ENCODE results near the gene CD2AP. TPM values are rescaled to one million over a fixed set of nuclear protein-coding genes. Genes with fewer than 3 reads are reported as not detected.

Gene CD2AP
- total and polyA plus RNA-seq, 7 experiments from 2014 or later, result 7.6 to 37.0 (median 25.8) TPM

- H3K4me1 Mint-ChIP-seq, result peaks cover 0 to 3% (median 0%) of the 10 kb centered on the region in 7 donors
- H3K36me3 ChIP-seq (ENCODE audit: control insufficient read depth in 2 of 3, insufficient read depth in 3 of 3, low read length in 3 of 3), result no peaks in the 10 kb centered on the region
- CTCF ChIA-PET, result no interaction called here
Measured at GRCh38 chr6:47457370-47457769, 20.2 kb upstream of the CD2AP start.

GRCh38 chr6:47464052-47464451 lies 13.5 kb upstream of the CD2AP start:
- ATAC-seq (no peak), DNase-seq (no peak)
- Mint-ChIP-seq H3K27me3 (peaks cover 0 to 33% (median 6%) of the 10 kb centered on the region in 5 donors), H3K36me3 (peaks cover 0 to 5% (median 0%) of the 10 kb centered on the region in 5 donors), H3K4me1 (peaks cover 0 to 3% (median 0%) of the 10 kb centered on the region in 7 donors), H3K27ac (no peak overlapping the region), H3K4me3 (no peak overlapping the region), H3K9me3 (peaks cover 0 to 5% (median 0%) of the 10 kb centered on the region in 11 donors)
- Histone ChIP-seq H3K27me3 (ENCODE audit: control insufficient read depth in 2 of 2, insufficient read depth in 2 of 2, low read length in 2 of 2) (no peaks in the 10 kb centered on the region), H3K27ac (ENCODE audit: low read depth, low read length) (no peak overlapping the region), H3K4me3 (ENCODE audit: low read length) (no peak overlapping the region), H3K4me1 (ENCODE audit: control insufficient read depth in 2 of 2, insufficient read depth in 2 of 2, low read length in 2 of 2) (no peaks in the 10 kb centered on the region), H3K36me3 (ENCODE audit: control insufficient read depth in 2 of 3, insufficient read depth in 3 of 3, low read length in 3 of 3) (no peaks in the 10 kb centered on the region), H3K9me3 (ENCODE audit: control insufficient read depth in 2 of 3, low read length in 3 of 3) (no peaks in the 10 kb centered on the region)
- ChIA-PET CTCF (no interaction called here), POLR2A (no interaction called here)
- intact Hi-C loops (cut with micrococcal nuclease), result no loop called here

More at GRCh38 chr6:47457370-47457769, 20.2 kb upstream of the CD2AP start:
- Mint-ChIP-seq H3K36me3 (no peaks in the 10 kb centered on the region), H3K9me3 (no peaks in the 10 kb centered on the region), H3K27ac (no peak overlapping the region), H3K27me3 (peaks cover 0 to 12% (median 0%) of the 10 kb centered on the region in 5 donors), H3K4me3 (no peak overlapping the region)
- Histone ChIP-seq H3K9me3 (ENCODE audit: control insufficient read depth in 2 of 3, low read length in 3 of 3) (no peaks in the 10 kb centered on the region), H3K4me1 (ENCODE audit: control insufficient read depth in 2 of 2, insufficient read depth in 2 of 2, low read length in 2 of 2) (no peaks in the 10 kb centered on the region), H3K27me3 (ENCODE audit: control insufficient read depth in 2 of 2, insufficient read depth in 2 of 2, low read length in 2 of 2) (no peaks in the 10 kb centered on the region), H3K27ac (ENCODE audit: low read depth, low read length) (no peak overlapping the region), H3K4me3 (ENCODE audit: low read length) (no peak overlapping the region)
- intact Hi-C loops (cut with micrococcal nuclease), result no loop called here
- DNase-seq, result no peak
- POLR2A ChIA-PET, result no interaction called here
- ATAC-seq, result no peak

- CTCF ChIA-PET, result no interaction called here
Measured at GRCh38 chr6:47465117-47465516, 12.5 kb upstream of the CD2AP start.

GRCh38 chr6:47471911-47472310 lies 5.7 kb upstream of the CD2AP start:
- peaks cover 0 to 4% (median 0%) of the 10 kb centered on the region in 5 donors for H3K36me3 Mint-ChIP-seq
- no peak for ATAC-seq
- DNase-seq, result no peak
- peaks cover 0 to 3% (median 0%) of the 10 kb centered on the region in 11 donors for H3K9me3 Mint-ChIP-seq
- no peak overlapping the region for H3K4me3 ChIP-seq (ENCODE audit: low read length)
- H3K4me1 ChIP-seq (ENCODE audit: control insufficient read depth in 2 of 2, insufficient read depth in 2 of 2, low read length in 2 of 2), result peaks cover 4 to 6% of the 10 kb centered on the region in 2 donors
- no peaks in the 10 kb centered on the region for H3K9me3 ChIP-seq (ENCODE audit: control insufficient read depth in 2 of 3, low read length in 3 of 3)
- H3K4me3 Mint-ChIP-seq, result no peak overlapping the region
- no peak overlapping the region for H3K27ac ChIP-seq (ENCODE audit: low read depth, low read length)
- peaks cover 0 to 42% (median 4%) of the 10 kb centered on the region in 5 donors for H3K27me3 Mint-ChIP-seq
- intact Hi-C loops (cut with micrococcal nuclease), result no loop called here
- no peaks in the 10 kb centered on the region for H3K36me3 ChIP-seq (ENCODE audit: control insufficient read depth in 2 of 3, insufficient read depth in 3 of 3, low read length in 3 of 3)
- H3K27ac Mint-ChIP-seq, result peak overlapping the region in 1 of 9 donors; percentile 8
- ChIA-PET POLR2A (no interaction called here), CTCF (no interaction called here)
- H3K4me1 Mint-ChIP-seq, result peaks cover 0 to 11% (median 9%) of the 10 kb centered on the region in 7 donors
- no peaks in the 10 kb centered on the region for H3K27me3 ChIP-seq (ENCODE audit: control insufficient read depth in 2 of 2, insufficient read depth in 2 of 2, low read length in 2 of 2)

More at GRCh38 chr6:47465117-47465516, 12.5 kb upstream of the CD2AP start:
- Histone ChIP-seq H3K4me1 (ENCODE audit: control insufficient read depth in 2 of 2, insufficient read depth in 2 of 2, low read length in 2 of 2) (no peaks in the 10 kb centered on the region), H3K9me3 (ENCODE audit: control insufficient read depth in 2 of 3, low read length in 3 of 3) (no peaks in the 10 kb centered on the region), H3K27me3 (ENCODE audit: control insufficient read depth in 2 of 2, insufficient read depth in 2 of 2, low read length in 2 of 2) (no peaks in the 10 kb centered on the region), H3K36me3 (ENCODE audit: control insufficient read depth in 2 of 3, insufficient read depth in 3 of 3, low read length in 3 of 3) (no peaks in the 10 kb centered on the region), H3K4me3 (ENCODE audit: low read length) (no peak overlapping the region), H3K27ac (ENCODE audit: low read depth, low read length) (no peak overlapping the region)
- H3K36me3 Mint-ChIP-seq, result peaks cover 0 to 5% (median 0%) of the 10 kb centered on the region in 5 donors
- H3K4me1 Mint-ChIP-seq, result peaks cover 0 to 2% (median 0%) of the 10 kb centered on the region in 7 donors
- H3K27ac Mint-ChIP-seq, result no peak overlapping the region
- intact Hi-C loops (cut with micrococcal nuclease), result no loop called here
- POLR2A ChIA-PET, result interaction anchor here (1.1 kb wide), 1 partner anchor 14 kb away, joined by 3 read pairs; no protein-coding TSS in a partner anchor
- H3K4me3 Mint-ChIP-seq, result no peak overlapping the region
- peaks cover 0 to 41% (median 6%) of the 10 kb centered on the region in 5 donors for H3K27me3 Mint-ChIP-seq
- DNase-seq, result no peak
- H3K9me3 Mint-ChIP-seq, result peaks cover 0 to 5% (median 0%) of the 10 kb centered on the region in 11 donors
- ATAC-seq, result no peak

GRCh38 chr6:47473791-47474346 lies 3.7 kb upstream of the CD2AP start:
- ChIA-PET POLR2A (no interaction called here), CTCF (interaction anchor here (0.7 kb wide), 1 partner anchor 128 kb away, joined by 3 read pairs; no protein-coding TSS in a partner anchor)
- peak overlapping the region in 1 of 10 donors; percentile 9 for H3K4me3 Mint-ChIP-seq
- H3K36me3 Mint-ChIP-seq, result peaks cover 0 to 2% (median 0%) of the 10 kb centered on the region in 5 donors
- H3K9me3 ChIP-seq (ENCODE audit: control insufficient read depth in 2 of 3, low read length in 3 of 3), result no peaks in the 10 kb centered on the region
- no peak overlapping the region for H3K27ac Mint-ChIP-seq
- H3K9me3 Mint-ChIP-seq, result peaks cover 0 to 4% (median 0%) of the 10 kb centered on the region in 11 donors
- no peak for ATAC-seq
- intact Hi-C loops (cut with micrococcal nuclease), result no loop called here
- peaks cover 0 to 10% (median 0%) of the 10 kb centered on the region in 3 experiments for H3K36me3 ChIP-seq (ENCODE audit: control insufficient read depth in 2 of 3, insufficient read depth in 3 of 3, low read length in 3 of 3)
- peaks cover 0 to 32% (median 0%) of the 10 kb centered on the region in 5 donors for H3K27me3 Mint-ChIP-seq
- H3K4me1 ChIP-seq (ENCODE audit: control insufficient read depth in 2 of 2, insufficient read depth in 2 of 2, low read length in 2 of 2), result peaks cover 5 to 11% of the 10 kb centered on the region in 2 donors
- no peak for DNase-seq
- H3K4me3 ChIP-seq (ENCODE audit: low read length), result no peak overlapping the region
- no peaks in the 10 kb centered on the region for H3K27me3 ChIP-seq (ENCODE audit: control insufficient read depth in 2 of 2, insufficient read depth in 2 of 2, low read length in 2 of 2)
- no peak overlapping the region for H3K27ac ChIP-seq (ENCODE audit: low read depth, low read length)
- peaks cover 6 to 21% (median 19%) of the 10 kb centered on the region in 7 donors for H3K4me1 Mint-ChIP-seq

GRCh38 chr6:47475319-47475816 lies 2.2 kb upstream of the CD2AP start:
- Mint-ChIP-seq H3K4me3 (no peak overlapping the region), H3K4me1 (peaks cover 16 to 36% (median 34%) of the 10 kb centered on the region in 7 donors), H3K9me3 (peaks cover 0 to 4% (median 0%) of the 10 kb centered on the region in 11 donors), H3K36me3 (peaks cover 0 to 2% (median 0%) of the 10 kb centered on the region in 5 donors), H3K27ac (no peak overlapping the region), H3K27me3 (peaks cover 0 to 18% (median 0%) of the 10 kb centered on the region in 5 donors)
- Histone ChIP-seq H3K27me3 (ENCODE audit: control insufficient read depth in 2 of 2, insufficient read depth in 2 of 2, low read length in 2 of 2) (no peaks in the 10 kb centered on the region), H3K27ac (ENCODE audit: low read depth, low read length) (no peak overlapping the region), H3K4me3 (ENCODE audit: low read length) (no peak overlapping the region), H3K4me1 (ENCODE audit: control insufficient read depth in 2 of 2, insufficient read depth in 2 of 2, low read length in 2 of 2) (peaks cover 11 to 19% of the 10 kb centered on the region in 2 donors), H3K9me3 (ENCODE audit: control insufficient read depth in 2 of 3, low read length in 3 of 3) (no peaks in the 10 kb centered on the region), H3K36me3 (ENCODE audit: control insufficient read depth in 2 of 3, insufficient read depth in 3 of 3, low read length in 3 of 3) (peaks cover 0 to 10% (median 0%) of the 10 kb centered on the region in 3 experiments)
- intact Hi-C loops (cut with micrococcal nuclease), result loop anchor here (5.0 kb wide), 5 partner anchors 62 to 1987 kb away; partner anchors contain the start of genes CENPQ (in 1 of the 2) and MMUT (in 1 of the 2)
- POLR2A ChIA-PET, result interaction anchor here (3.0 kb wide), 1 partner anchor 61 kb away, joined by 19 read pairs; no protein-coding TSS in a partner anchor
- CTCF ChIA-PET, result no interaction called here
- no peak for DNase-seq
- ATAC-seq, result no peak

Measured in naive thymus-derived CD4-positive, alpha-beta T cell (primary cell).